Liver (tissue), 9 donors: Measurements from ENCODE around the gene THEM5. TPM values are rescaled to one million over a fixed set of nuclear protein-coding genes. Genes with fewer than 3 reads are reported as not detected.

ENCODE experiments used
- DNase-seq: peaks from one replicate; pipeline ENCODE4 v3.0.0-alpha.2; 2017; ENCODE audit warnings: low spot score
- H3K27ac ChIP-seq, 2 donors: one replicate each; pipeline ENCODE4 v1.7.0; 2013; ENCODE audit warnings: inconsistent platforms in 2 of 2, low read length in 2 of 2, control low read depth in 1 of 2, low read depth in 1 of 2, mild to moderate bottlenecking in 1 of 2
- H3K27me3 ChIP-seq, 4 donors: one replicate each; pipeline versions ENCODE4 v1.6.1 to v1.7.0; 2013; ENCODE audit warnings: low read length in 3 of 4, inconsistent platforms in 1 of 4, mild to moderate bottlenecking in 1 of 4, moderate library complexity in 1 of 4; ENCODE audit not compliant: control insufficient read depth in 4 of 4, insufficient read depth in 4 of 4
- H3K36me3 ChIP-seq, 4 donors: one replicate each; pipeline versions ENCODE4 v1.6.1 to v1.7.0; 2013; ENCODE audit warnings: low read length in 3 of 4, mild to moderate bottlenecking in 3 of 4, low read depth in 1 of 4, moderate library complexity in 1 of 4; ENCODE audit not compliant: control insufficient read depth in 4 of 4, insufficient read depth in 3 of 4
- H3K4me1 ChIP-seq, 4 donors: one replicate each; pipeline versions ENCODE4 v1.6.1 to v1.7.0; 2013; ENCODE audit warnings: low read length in 3 of 4, mild to moderate bottlenecking in 3 of 4, moderate library complexity in 1 of 4; ENCODE audit not compliant: control insufficient read depth in 4 of 4, insufficient read depth in 4 of 4
- H3K4me3 ChIP-seq, 3 donors: one replicate each; pipeline versions ENCODE4 v1.6.1 to v1.7.0; 2013; ENCODE audit warnings: low read length in 3 of 3, control low read depth in 1 of 3, low read depth in 1 of 3, mild to moderate bottlenecking in 1 of 3
- H3K9ac ChIP-seq, 2 donors: one replicate each; pipeline ENCODE4 v1.7.0; 2013; ENCODE audit warnings: low read length in 2 of 2, mild to moderate bottlenecking in 2 of 2, moderate library complexity in 2 of 2, control low read depth in 1 of 2, low read depth in 1 of 2
- H3K9me3 ChIP-seq, 4 donors: one replicate each; pipeline versions ENCODE4 v1.6.1 to v1.7.0; 2013; ENCODE audit warnings: low read length in 3 of 4; ENCODE audit not compliant: control insufficient read depth in 4 of 4
- ATF3 ChIP-seq: IDR thresholded peaks from 2 replicates; pipeline ENCODE4 v1.6.1; 2016; ENCODE audit warnings: antibody characterized with exemption
- CTCF ChIP-seq: fragments of 150-350 bp; IDR thresholded peaks from 2 replicates; pipeline ENCODE4 v1.5.1; 2017; ENCODE audit warnings: improper control_type of control experiment, low read depth, low read length; ENCODE audit not compliant: missing input control
- EGR1 ChIP-seq, 2 donors: IDR thresholded peaks; 2 replicates each; pipeline ENCODE4 v1.6.1; 2016 to 2018; ENCODE audit warnings: antibody characterized with exemption in 2 of 2, low read depth in 2 of 2
- FOXA1 ChIP-seq: IDR thresholded peaks from 2 replicates; pipeline ENCODE4 v1.6.1; 2016; ENCODE audit warnings: antibody characterized with exemption
- FOXA2 ChIP-seq: IDR thresholded peaks from 2 replicates; pipeline ENCODE4 v1.6.1; 2016; ENCODE audit warnings: antibody characterized with exemption
- GABPA ChIP-seq, 2 donors: IDR thresholded peaks in 1 of 2; conservative IDR thresholded peaks in 1 of 2; 2 replicates each; pipeline ENCODE4 v1.6.1; 2016; ENCODE audit warnings: antibody characterized with exemption in 2 of 2, mild to moderate bottlenecking in 1 of 2, moderate library complexity in 1 of 2
- HNF4A ChIP-seq, 2 donors: conservative IDR thresholded peaks; 2 replicates each; pipeline ENCODE4 v1.6.1; 2016; ENCODE audit warnings: antibody characterized with exemption in 2 of 2, mild to moderate bottlenecking in 2 of 2
- HNF4G ChIP-seq: IDR thresholded peaks from 2 replicates; pipeline ENCODE4 v1.6.1; 2016; ENCODE audit warnings: antibody characterized with exemption
- JUND ChIP-seq, 2 donors: IDR thresholded peaks; 2 replicates each; pipeline ENCODE4 v1.6.1; 2016; ENCODE audit warnings: antibody characterized with exemption in 2 of 2
- MAX ChIP-seq: IDR thresholded peaks from 2 replicates; pipeline ENCODE4 v1.6.1; 2016; ENCODE audit warnings: antibody characterized with exemption
- NR2F2 ChIP-seq: IDR thresholded peaks from 2 replicates; pipeline ENCODE4 v1.6.1; 2016; ENCODE audit warnings: antibody characterized with exemption
- RAD21 ChIP-seq, 2 donors: IDR thresholded peaks; 2 replicates each; pipeline ENCODE4 v1.6.1; 2016; ENCODE audit warnings: antibody characterized with exemption in 2 of 2, mild to moderate bottlenecking in 2 of 2
- REST ChIP-seq: IDR thresholded peaks from 2 replicates; pipeline ENCODE4 v1.6.1; 2016; ENCODE audit warnings: antibody characterized with exemption, mild to moderate bottlenecking
- RXRA ChIP-seq, 2 donors: IDR thresholded peaks; 2 replicates each; pipeline ENCODE4 v1.6.1; 2017 to 2018; ENCODE audit warnings: antibody characterized with exemption in 2 of 2, mild to moderate bottlenecking in 1 of 2
- SP1 ChIP-seq: IDR thresholded peaks from 2 replicates; pipeline ENCODE4 v1.6.1; 2018; ENCODE audit warnings: antibody characterized with exemption, mild to moderate bottlenecking
- TAF1 ChIP-seq: conservative IDR thresholded peaks from 2 replicates; pipeline ENCODE4 v1.6.1; 2016; ENCODE audit warnings: antibody characterized with exemption, mild to moderate bottlenecking
- YY1 ChIP-seq: IDR thresholded peaks from 2 replicates; pipeline ENCODE4 v1.6.1; 2016; ENCODE audit warnings: antibody characterized with exemption, mild to moderate bottlenecking
- ZBTB33 ChIP-seq: IDR thresholded peaks from 2 replicates; pipeline ENCODE4 v1.6.1; 2016; ENCODE audit warnings: antibody characterized with exemption
- WGBS: extraction: QIAGEN DNeasy Blood & Tissue Kit; methylation state at CpG from one replicate; pipeline ENCODE4 v1.1.7; 2013; 5-methylcytosine and 5-hydroxymethylcytosine counted together
- polyA plus RNA-seq, 2 donors: library from polyadenylated mRNA; stranded (reverse) in 1 of 2; unstranded in 1 of 2; fragments of 200-250 nt in 1 of 2; fragments of >200 nt in 1 of 2; fragmentation: Nextera tagmentation in 1 of 2; extraction: Ambion mirVana in 1 of 2; gene quantifications; one replicate each; pipeline versions ENCODE4 v1.2.1 to v1.2.3, GENCODE V29; 2013 to 2015
- total RNA-seq, 2 donors: library from RNA; depleted of rRNA; stranded (reverse); fragments of >200 nt; gene quantifications; one replicate each; pipeline ENCODE4 v1.2.3, GENCODE V29; 2014
- donor health status: healthy.
- donor health status: healthy.
- donor health status: healthy.
- donor health status: healthy.
- donor health status: healthy.

THEM5 gene
- total and polyA plus RNA-seq, 4 donors, result 0.09 TPM; not detected in 3

GRCh38 chr1:151859891-151860293, 6.4 kb upstream of the THEM5 start:
- Histone ChIP-seq H3K9me3 (no peaks in the 10 kb centered on the region), H3K27ac (no peak overlapping the region), H3K36me3 (no peaks in the 10 kb centered on the region), H3K4me1 (no peaks in the 10 kb centered on the region), H3K4me3 (no peak overlapping the region), H3K27me3 (no peaks in the 10 kb centered on the region), H3K9ac (no peak overlapping the region)
- 86% methylated on average over 6 of the region's 6 CpGs for WGBS
- no peak for DNase-seq
- no peak for TF ChIP-seq HNF4A (conservative IDR thresholded peaks at IDR 0.05)
- TF ChIP-seq YY1, result no peak
- no peak for TF ChIP-seq ATF3

GRCh38 chr1:151858886-151859665, 5.6 kb upstream of the THEM5 start:
- Histone ChIP-seq H3K9ac (no peak overlapping the region), H3K4me3 (no peak overlapping the region), H3K9me3 (no peaks in the 10 kb centered on the region), H3K27ac (no peak overlapping the region), H3K27me3 (no peaks in the 10 kb centered on the region), H3K4me1 (no peaks in the 10 kb centered on the region), H3K36me3 (no peaks in the 10 kb centered on the region)
- WGBS, result 95% methylated on average over 6 of the region's 6 CpGs
- TF ChIP-seq FOXA2 (no peak), GABPA (IDR thresholded peaks at IDR 0.05 in 1 of 2, conservative IDR thresholded peaks at IDR 0.05 in 1 of 2) (no peak), REST (no peak), SP1 (no peak), TAF1 (no peak), NR2F2 (no peak), YY1 (no peak), MAX (no peak), JUND (IDR thresholded peaks at IDR 0.05) (no peak), CTCF (no peak), ZBTB33 (no peak), ATF3 (no peak), RAD21 (IDR thresholded peaks at IDR 0.05) (no peak), HNF4G (no peak), FOXA1 (no peak), EGR1 (IDR thresholded peaks at IDR 0.05; ENCODE audit: low read depth in 2 of 2) (no peak), RXRA (IDR thresholded peaks at IDR 0.05) (no peak)
- DNase-seq, result no peak
